PFSK-1 (cell line): Measurements from ENCODE around the gene LDB2.

Experiments used
- POLR2AphosphoS5 ChIP-seq: IDR thresholded peaks from 2 replicates; pipeline ENCODE4 v1.6.1; 2012; ENCODE audit warnings: low read depth, mild to moderate bottlenecking, control low read depth, low read length, moderate library complexity
- TAF1 ChIP-seq: IDR thresholded peaks from 2 replicates; pipeline ENCODE4 v1.6.1; 2012; ENCODE audit warnings: low read length, control low read depth, borderline replicate concordance; ENCODE audit not compliant: insufficient read depth

DNA sequence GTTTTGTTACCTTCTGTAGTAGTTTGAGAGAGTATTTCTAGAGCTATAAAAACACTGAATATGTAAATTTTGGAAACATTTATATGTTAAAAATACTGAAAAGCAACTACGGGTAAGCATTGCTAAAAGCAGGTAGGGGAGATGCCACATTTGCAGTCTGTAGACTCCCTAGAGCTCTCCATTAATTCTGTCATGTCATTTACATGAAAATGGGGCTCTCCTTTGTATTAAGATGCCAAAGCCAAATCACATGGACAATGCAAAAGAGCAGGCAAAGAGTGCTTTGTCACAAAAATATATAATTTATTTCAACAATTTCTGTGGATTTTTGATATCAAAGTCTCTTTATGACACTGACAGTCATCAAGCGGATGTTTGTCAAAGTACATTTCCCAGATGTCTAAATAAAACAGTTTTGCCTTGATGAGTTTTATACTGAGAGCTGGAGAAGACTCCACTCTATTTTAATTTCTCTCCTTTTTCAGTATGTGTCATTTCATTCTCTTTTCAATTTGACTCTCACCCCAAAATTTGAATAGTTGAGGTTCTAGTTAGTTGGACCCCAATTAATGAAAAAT lies 51.8 kb downstream of the LDB2 start:
- TF ChIP-seq POLR2AphosphoS5 (no peak), TAF1 (no peak)
